GM08714 (cell line): ENCODE measurements around the gene LMAN1L.

ENCODE experiments used
- H3K4me3 ChIP-seq: fragments of 200-500 bp; sonication (Bioruptor generic); 2 replicates; pipeline ENCODE4 v1.5.1; 2014; ENCODE audit warnings: mild to moderate bottlenecking, low read length, inconsistent platforms
- ZNF274 ChIP-seq: IDR thresholded peaks from 2 replicates; pipeline ENCODE4 v1.6.1; 2012; ENCODE audit warnings: mild to moderate bottlenecking, low read depth, low read length

Gene LMAN1L

GRCh38 chr15:74794248-74794969 lies 18.2 kb upstream of the LMAN1L start:
- no peak for TF ChIP-seq ZNF274
- H3K4me3 ChIP-seq = no peak overlapping the region

GRCh38 chr15:74794970-74795349 lies 17.7 kb upstream of the LMAN1L start:
- TF ChIP-seq ZNF274 = no peak
- H3K4me3 ChIP-seq = no peak overlapping the region

GRCh38 chr15:74795966-74796625 lies 16.5 kb upstream of the LMAN1L start:
- no peak overlapping the region for H3K4me3 ChIP-seq
- no peak for TF ChIP-seq ZNF274

- H3K4me3 ChIP-seq = no peak overlapping the region
- TF ChIP-seq ZNF274 = no peak
These were observed 14.0 kb upstream of the LMAN1L start for GRCh38 chr15:74798388-74799254.

- no peak overlapping the region for H3K4me3 ChIP-seq
These were observed 13.3 kb upstream of the LMAN1L start for GRCh38 chr15:74799255-74799855.

GRCh38 chr15:74799856-74800558 lies 12.6 kb upstream of the LMAN1L start:
- H3K4me3 ChIP-seq = no peak overlapping the region
- TF ChIP-seq ZNF274 = no peak

More at GRCh38 chr15:74799255-74799855, 13.3 kb upstream of the LMAN1L start:
- no peak for TF ChIP-seq ZNF274

- H3K4me3 ChIP-seq = no peak overlapping the region
- TF ChIP-seq ZNF274 = no peak
These were observed 12.0 kb upstream of the LMAN1L start for GRCh38 chr15:74800559-74801094.

- H3K4me3 ChIP-seq = no peak overlapping the region
- no peak for TF ChIP-seq ZNF274
These were observed 11.2 kb upstream of the LMAN1L start for GRCh38 chr15:74801311-74801997.

GRCh38 chr15:74802290-74802689 lies 10.3 kb upstream of the LMAN1L start:
- TF ChIP-seq ZNF274 = no peak
- no peak overlapping the region for H3K4me3 ChIP-seq

GRCh38 chr15:74802862-74803447 lies 9.7 kb upstream of the LMAN1L start:
- no peak for TF ChIP-seq ZNF274
- no peak overlapping the region for H3K4me3 ChIP-seq

GRCh38 chr15:74804935-74805334 lies 7.7 kb upstream of the LMAN1L start:
- TF ChIP-seq ZNF274 = no peak
- no peak overlapping the region for H3K4me3 ChIP-seq

GRCh38 chr15:74807282-74807681 lies 5.4 kb upstream of the LMAN1L start:
- no peak for TF ChIP-seq ZNF274
- H3K4me3 ChIP-seq = no peak overlapping the region
